Measurements from ENCODE around the gene BCKDK. TPM values are rescaled to one million over a fixed set of nuclear protein-coding genes. Genes with fewer than 3 reads are reported as not detected.

Gene BCKDK
- total and polyA plus RNA-seq, 2 of the 13 experiments (the other 11 are each of a cell fraction or from before 2014, with no cell fraction given), result 24.9 to 42.6 TPM

- TF ChIP-seq MYC (CRISPR knock-in tag; IDR thresholded peaks at IDR 0.05; ENCODE audit: borderline replicate concordance) (peak; percentile 72), TBX3 (IDR thresholded peaks at IDR 0.05; ENCODE audit: borderline replicate concordance) (peak; percentile 50; the same call in 1 of the 2 replicates), JUN (CRISPR knock-in tag; IDR thresholded peaks at IDR 0.05) (no peak), ZNF616 (CRISPR knock-in tag; IDR thresholded peaks at IDR 0.05; ENCODE audit: low read depth) (no peak), REXO4 (CRISPR knock-in tag; IDR thresholded peaks at IDR 0.05; ENCODE audit: borderline replicate concordance) (no peak), ZNF678 (CRISPR knock-in tag; IDR thresholded peaks at IDR 0.05) (no peak), RARG (CRISPR knock-in tag; IDR thresholded peaks at IDR 0.05; ENCODE audit: low read depth) (peak; percentile 93), ZNF709 (CRISPR knock-in tag; IDR thresholded peaks at IDR 0.05) (no peak), ZUFSP (CRISPR knock-in tag; IDR thresholded peaks at IDR 0.05; ENCODE audit: borderline replicate concordance) (no peak), TAF1 (CRISPR knock-in tag; IDR thresholded peaks at IDR 0.05) (peak; percentile 65), MTF1 (CRISPR knock-in tag; IDR thresholded peaks at IDR 0.05) (no peak; the same call in 1 of the 2 replicates), ZSCAN21 (CRISPR knock-in tag; IDR thresholded peaks at IDR 0.05; ENCODE audit: borderline replicate concordance) (peak; percentile 51; the same call in 1 of the 2 replicates), ZFP62 (CRISPR knock-in tag; IDR thresholded peaks at IDR 0.05) (no peak)
- TF ChIP-seq, protein P1, sequence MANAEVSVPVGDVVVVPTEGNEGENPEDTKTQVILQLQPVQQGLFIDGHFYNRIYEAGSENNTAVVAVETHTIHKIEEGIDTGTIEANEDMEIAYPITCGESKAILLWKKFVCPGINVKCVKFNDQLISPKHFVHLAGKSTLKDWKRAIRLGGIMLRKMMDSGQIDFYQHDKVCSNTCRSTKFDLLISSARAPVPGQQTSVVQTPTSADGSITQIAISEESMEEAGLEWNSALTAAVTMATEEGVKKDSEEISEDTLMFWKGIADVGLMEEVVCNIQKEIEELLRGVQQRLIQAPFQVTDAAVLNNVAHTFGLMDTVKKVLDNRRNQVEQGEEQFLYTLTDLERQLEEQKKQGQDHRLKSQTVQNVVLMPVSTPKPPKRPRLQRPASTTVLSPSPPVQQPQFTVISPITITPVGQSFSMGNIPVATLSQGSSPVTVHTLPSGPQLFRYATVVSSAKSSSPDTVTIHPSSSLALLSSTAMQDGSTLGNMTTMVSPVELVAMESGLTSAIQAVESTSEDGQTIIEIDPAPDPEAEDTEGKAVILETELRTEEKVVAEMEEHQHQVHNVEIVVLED (CRISPR knock-in tag; IDR thresholded peaks at IDR 0.05; ENCODE audit: borderline replicate concordance), result peak; percentile 99
- TF ChIP-seq, protein P2, sequence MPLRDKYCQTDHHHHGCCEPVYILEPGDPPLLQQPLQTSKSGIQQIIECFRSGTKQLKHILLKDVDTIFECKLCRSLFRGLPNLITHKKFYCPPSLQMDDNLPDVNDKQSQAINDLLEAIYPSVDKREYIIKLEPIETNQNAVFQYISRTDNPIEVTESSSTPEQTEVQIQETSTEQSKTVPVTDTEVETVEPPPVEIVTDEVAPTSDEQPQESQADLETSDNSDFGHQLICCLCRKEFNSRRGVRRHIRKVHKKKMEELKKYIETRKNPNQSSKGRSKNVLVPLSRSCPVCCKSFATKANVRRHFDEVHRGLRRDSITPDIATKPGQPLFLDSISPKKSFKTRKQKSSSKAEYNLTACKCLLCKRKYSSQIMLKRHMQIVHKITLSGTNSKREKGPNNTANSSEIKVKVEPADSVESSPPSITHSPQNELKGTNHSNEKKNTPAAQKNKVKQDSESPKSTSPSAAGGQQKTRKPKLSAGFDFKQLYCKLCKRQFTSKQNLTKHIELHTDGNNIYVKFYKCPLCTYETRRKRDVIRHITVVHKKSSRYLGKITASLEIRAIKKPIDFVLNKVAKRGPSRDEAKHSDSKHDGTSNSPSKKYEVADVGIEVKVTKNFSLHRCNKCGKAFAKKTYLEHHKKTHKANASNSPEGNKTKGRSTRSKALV (CRISPR knock-in tag; IDR thresholded peaks at IDR 0.05), result peak; percentile 70; the same call in 1 of the 2 replicates
- TF ChIP-seq, protein P3, sequence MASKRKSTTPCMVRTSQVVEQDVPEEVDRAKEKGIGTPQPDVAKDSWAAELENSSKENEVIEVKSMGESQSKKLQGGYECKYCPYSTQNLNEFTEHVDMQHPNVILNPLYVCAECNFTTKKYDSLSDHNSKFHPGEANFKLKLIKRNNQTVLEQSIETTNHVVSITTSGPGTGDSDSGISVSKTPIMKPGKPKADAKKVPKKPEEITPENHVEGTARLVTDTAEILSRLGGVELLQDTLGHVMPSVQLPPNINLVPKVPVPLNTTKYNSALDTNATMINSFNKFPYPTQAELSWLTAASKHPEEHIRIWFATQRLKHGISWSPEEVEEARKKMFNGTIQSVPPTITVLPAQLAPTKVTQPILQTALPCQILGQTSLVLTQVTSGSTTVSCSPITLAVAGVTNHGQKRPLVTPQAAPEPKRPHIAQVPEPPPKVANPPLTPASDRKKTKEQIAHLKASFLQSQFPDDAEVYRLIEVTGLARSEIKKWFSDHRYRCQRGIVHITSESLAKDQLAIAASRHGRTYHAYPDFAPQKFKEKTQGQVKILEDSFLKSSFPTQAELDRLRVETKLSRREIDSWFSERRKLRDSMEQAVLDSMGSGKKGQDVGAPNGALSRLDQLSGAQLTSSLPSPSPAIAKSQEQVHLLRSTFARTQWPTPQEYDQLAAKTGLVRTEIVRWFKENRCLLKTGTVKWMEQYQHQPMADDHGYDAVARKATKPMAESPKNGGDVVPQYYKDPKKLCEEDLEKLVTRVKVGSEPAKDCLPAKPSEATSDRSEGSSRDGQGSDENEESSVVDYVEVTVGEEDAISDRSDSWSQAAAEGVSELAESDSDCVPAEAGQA (IDR thresholded peaks at IDR 0.05; ENCODE audit: low read depth), result peak; percentile 89
- TF ChIP-seq, protein P3 (CRISPR knock-in tag; IDR thresholded peaks at IDR 0.05; ENCODE audit: borderline replicate concordance), result no peak
Measured at GRCh38 chr16:31073970-31074813, 34.0 kb upstream of the BCKDK start, which contains the start of the genes ZNF646 and ZNF668 (continued).
